ENCODE results near the gene FOXN1. TPM values are rescaled to one million over a fixed set of nuclear protein-coding genes. Genes with fewer than 3 reads are reported as not detected.

FOXN1 gene
- total and polyA plus RNA-seq, 8 donors, result 0.43 to 9.3 (median 2.4) TPM; not detected in 5

- Histone ChIP-seq H3K36me3 (peaks cover 3 to 52% (median 34%) of the 10 kb centered on the region in 4 donors), H3K9me3 (no peaks in the 10 kb centered on the region), H3K27ac (no peak overlapping the region), H3K4me1 (peaks cover 5 to 14% (median 9%) of the 10 kb centered on the region in 4 donors), H3K27me3 (no peaks in the 10 kb centered on the region), H3K4me3 (no peak overlapping the region)
- TF ChIP-seq CTCF (IDR thresholded peaks at IDR 0.05), result no peak
- TF ChIP-seq POLR2AphosphoS5 (IDR thresholded peaks at IDR 0.05), result no peak
- no peak for TF ChIP-seq EP300 (IDR thresholded peaks at IDR 0.05)
- TF ChIP-seq POLR2A (IDR thresholded peaks at IDR 0.05), result no peak
- intact Hi-C loops (cut with DNase I; ENCODE audit: low total_unique reads), result no loop called here
- no peak for DNase-seq
- 96 to 100% (median 99%) methylated on average over 3 of the region's 3 CpGs for WGBS, 5 donors
Measured at GRCh38 chr17:28580959-28581358, 74.8 kb downstream of the FOXN1 start.

GRCh38 chr17:28582513-28582912, 76.4 kb downstream of the FOXN1 start:
- H3K27me3 ChIP-seq, result no peaks in the 10 kb centered on the region
- peaks cover 0 to 2% (median under 1%) of the 10 kb centered on the region in 4 donors for H3K4me1 ChIP-seq
- H3K4me3 ChIP-seq, result no peak overlapping the region
- TF ChIP-seq EP300 (IDR thresholded peaks at IDR 0.05) (no peak), POLR2A (IDR thresholded peaks at IDR 0.05) (no peak), POLR2AphosphoS5 (IDR thresholded peaks at IDR 0.05) (no peak), CTCF (IDR thresholded peaks at IDR 0.05) (no peak)
- DNase-seq, result no peak
- intact Hi-C loops (cut with DNase I; ENCODE audit: low total_unique reads), result no loop called here
- WGBS, 5 donors, result 92 to 99% (median 98%) methylated on average over 2 of the region's 2 CpGs
- H3K9me3 ChIP-seq, result no peaks in the 10 kb centered on the region
- H3K27ac ChIP-seq, result no peak overlapping the region
- peaks cover 3 to 59% (median 36%) of the 10 kb centered on the region in 4 donors for H3K36me3 ChIP-seq

- Histone ChIP-seq H3K4me1 (no peaks in the 10 kb centered on the region), H3K27me3 (no peaks in the 10 kb centered on the region), H3K36me3 (peaks cover 3 to 54% (median 36%) of the 10 kb centered on the region in 4 donors), H3K9me3 (no peaks in the 10 kb centered on the region), H3K27ac (no peak overlapping the region), H3K4me3 (no peak overlapping the region)
- TF ChIP-seq POLR2AphosphoS5 (IDR thresholded peaks at IDR 0.05) (no peak), CTCF (IDR thresholded peaks at IDR 0.05) (no peak), EP300 (IDR thresholded peaks at IDR 0.05) (no peak), POLR2A (IDR thresholded peaks at IDR 0.05) (no peak)
- DNase-seq, result no peak
- WGBS, 5 donors, result 72 to 96% (median 91%) methylated on average over 3 of the region's 3 CpGs
- intact Hi-C loops (cut with DNase I; ENCODE audit: low total_unique reads), result no loop called here
Measured at GRCh38 chr17:28584434-28584833, 78.3 kb downstream of the FOXN1 start.

GRCh38 chr17:28585851-28586250, 79.7 kb downstream of the FOXN1 start:
- TF ChIP-seq CTCF (IDR thresholded peaks at IDR 0.05) (no peak), POLR2A (IDR thresholded peaks at IDR 0.05) (no peak), EP300 (IDR thresholded peaks at IDR 0.05) (no peak), POLR2AphosphoS5 (IDR thresholded peaks at IDR 0.05) (no peak)
- no peaks in the 10 kb centered on the region for H3K4me1 ChIP-seq
- intact Hi-C loops (cut with DNase I; ENCODE audit: low total_unique reads), result no loop called here
- peaks cover 3 to 51% (median 36%) of the 10 kb centered on the region in 4 donors for H3K36me3 ChIP-seq
- H3K27me3 ChIP-seq, result no peaks in the 10 kb centered on the region
- no peak overlapping the region for H3K27ac ChIP-seq
- no peak overlapping the region for H3K4me3 ChIP-seq
- H3K9me3 ChIP-seq, result no peaks in the 10 kb centered on the region
- no peak for DNase-seq
- WGBS, 5 donors, result 85 to 98% (median 95%) methylated on average over 3 of the region's 3 CpGs

Other genes starting within 250 kb of the FOXN1 start
- 10 to 100 TPM in 4 of 5 donors, 1 to 10 TPM in 1; 7.6 to 54.0 (median 21.4) TPM for gene TMEM97, start 187.1 kb upstream of the FOXN1 start, total RNA-seq
- 10 to 100 TPM; 28.1 to 38.2 (median 31.3) TPM for gene TMEM97, start 187.1 kb upstream of the FOXN1 start, polyA plus RNA-seq
- gene IFT20, start 170.9 kb upstream of the FOXN1 start, total RNA-seq, result 10 to 100 TPM; 24.9 to 52.2 (median 47.3) TPM
- 10 to 100 TPM; 75.9 to 95.6 (median 94.9) TPM for gene IFT20, start 170.9 kb upstream of the FOXN1 start, polyA plus RNA-seq
- gene TNFAIP1, start 170.6 kb upstream of the FOXN1 start, total RNA-seq, result 10 to 100 TPM in 3 of 5 donors, 1 to 10 TPM in 2; 1.7 to 50.4 (median 19.3) TPM
- 10 to 100 TPM; 12.7 to 25.4 (median 21.4) TPM for gene TNFAIP1, start 170.6 kb upstream of the FOXN1 start, polyA plus RNA-seq
- 100 to 1,000 TPM in 1 of 5 donors, 10 to 100 TPM in 4; 41.9 to 118 (median 57.6) TPM for gene POLDIP2, start 148.8 kb upstream of the FOXN1 start, total RNA-seq
- 10 to 100 TPM; 44.2 to 69.2 (median 63.8) TPM for gene POLDIP2, start 148.8 kb upstream of the FOXN1 start, polyA plus RNA-seq
- not detected for gene SEBOX, start 141.1 kb upstream of the FOXN1 start, total RNA-seq
- gene SEBOX, start 141.1 kb upstream of the FOXN1 start, polyA plus RNA-seq, result not detected
- gene VTN, start 136.0 kb upstream of the FOXN1 start, total RNA-seq, result 1 to 10 TPM in 1 of 5 donors, under 1 TPM in 1, not detected in 3; 0.72 to 2.9 TPM
- gene VTN, start 136.0 kb upstream of the FOXN1 start, polyA plus RNA-seq, result 1 to 10 TPM in 2 of 3 donors, under 1 TPM in 1; 0.90 to 2.3 (median 1.1) TPM
- 10 to 100 TPM; 11.0 to 58.3 (median 15.2) TPM for gene SARM1, start 134.7 kb upstream of the FOXN1 start, total RNA-seq
- gene SARM1, start 134.7 kb upstream of the FOXN1 start, polyA plus RNA-seq, result 1 to 10 TPM; 4.6 to 6.9 (median 5.2) TPM
- 10 to 100 TPM in 2 of 5 donors, 1 to 10 TPM in 2, under 1 TPM in 1; 0.87 to 31.5 (median 7.5) TPM for gene SLC46A1, start 100.1 kb upstream of the FOXN1 start, total RNA-seq
- 1 to 10 TPM in 2 of 3 donors, under 1 TPM in 1; 0.61 to 2.7 (median 2.5) TPM for gene SLC46A1, start 100.1 kb upstream of the FOXN1 start, polyA plus RNA-seq
- gene SLC13A2, start 32.7 kb upstream of the FOXN1 start, total RNA-seq, result 1 to 10 TPM in 1 of 5 donors, not detected in 4; 3.2 TPM
- gene SLC13A2, start 32.7 kb upstream of the FOXN1 start, polyA plus RNA-seq, result under 1 TPM in 1 of 3 donors, not detected in 2; 0.15 TPM
- gene UNC119, start 46.3 kb downstream of the FOXN1 start, total RNA-seq, result 10 to 100 TPM; 13.6 to 30.9 (median 17.0) TPM
- 10 to 100 TPM; 16.5 to 27.1 (median 19.9) TPM for gene UNC119, start 46.3 kb downstream of the FOXN1 start, polyA plus RNA-seq
- 100 to 1,000 TPM in 1 of 5 donors, 10 to 100 TPM in 4; 14.7 to 105 (median 33.3) TPM for gene PIGS, start 65.2 kb downstream of the FOXN1 start, total RNA-seq
- gene PIGS, start 65.2 kb downstream of the FOXN1 start, polyA plus RNA-seq, result 10 to 100 TPM; 19.2 to 25.7 (median 19.8) TPM
- 10 to 100 TPM in 2 of 5 donors, 1 to 10 TPM in 2, under 1 TPM in 1; 0.89 to 21.1 (median 9.1) TPM for gene ALDOC, start 70.5 kb downstream of the FOXN1 start, total RNA-seq
- 10 to 100 TPM in 2 of 3 donors, 1 to 10 TPM in 1; 8.7 to 54.8 (median 17.1) TPM for gene ALDOC, start 70.5 kb downstream of the FOXN1 start, polyA plus RNA-seq
- gene SPAG5, start 92.7 kb downstream of the FOXN1 start, total RNA-seq, result 10 to 100 TPM in 2 of 5 donors, 1 to 10 TPM in 3; 1.2 to 48.7 (median 9.9) TPM
- gene SPAG5, start 92.7 kb downstream of the FOXN1 start, polyA plus RNA-seq, result 10 to 100 TPM in 1 of 3 donors, 1 to 10 TPM in 2; 4.4 to 16.4 (median 6.6) TPM
- 10 to 100 TPM in 3 of 5 donors, 1 to 10 TPM in 2; 9.3 to 36.2 (median 11.6) TPM for gene RSKR, start 107.8 kb downstream of the FOXN1 start, total RNA-seq
- 1 to 10 TPM in 2 of 3 donors, under 1 TPM in 1; 0.31 to 2.3 (median 1.2) TPM for gene RSKR, start 107.8 kb downstream of the FOXN1 start, polyA plus RNA-seq
- 100 to 1,000 TPM in 4 of 5 donors, 10 to 100 TPM in 1; 62.4 to 221 (median 194) TPM for gene BLTP2, start 138.8 kb downstream of the FOXN1 start, total RNA-seq
- 10 to 100 TPM in 2 of 3 donors, 1 to 10 TPM in 1; 9.9 to 13.3 (median 12.2) TPM for gene BLTP2, start 138.8 kb downstream of the FOXN1 start, polyA plus RNA-seq
- gene SDF2, start 155.6 kb downstream of the FOXN1 start, total RNA-seq, result 10 to 100 TPM; 43.7 to 88.1 (median 49.0) TPM
- gene SDF2, start 155.6 kb downstream of the FOXN1 start, polyA plus RNA-seq, result 10 to 100 TPM; 38.7 to 45.1 (median 40.8) TPM
- 100 to 1,000 TPM in 1 of 5 donors, 10 to 100 TPM in 4; 46.0 to 135 (median 89.2) TPM for gene SUPT6H, start 155.9 kb downstream of the FOXN1 start, total RNA-seq
- 10 to 100 TPM; 16.9 to 19.1 (median 17.7) TPM for gene SUPT6H, start 155.9 kb downstream of the FOXN1 start, polyA plus RNA-seq
- 1 to 10 TPM in 1 of 5 donors, under 1 TPM in 2, not detected in 2; 0.14 to 5.3 (median 0.92) TPM for gene PROCA1, start 205.5 kb downstream of the FOXN1 start, total RNA-seq
- 1 to 10 TPM; 2.3 to 5.8 (median 2.6) TPM for gene PROCA1, start 205.5 kb downstream of the FOXN1 start, polyA plus RNA-seq
- 100 to 1,000 TPM in 1 of 5 donors, 10 to 100 TPM in 4; 35.6 to 101 (median 95.5) TPM for gene RAB34, start 211.5 kb downstream of the FOXN1 start, total RNA-seq
- 10 to 100 TPM; 53.1 to 80.1 (median 70.6) TPM for gene RAB34, start 211.5 kb downstream of the FOXN1 start, polyA plus RNA-seq
- 1,000 to 10,000 TPM in 1 of 5 donors, 100 to 1,000 TPM in 4; 221 to 1,205 (median 504) TPM for gene RPL23A, start 213.6 kb downstream of the FOXN1 start, total RNA-seq
- gene RPL23A, start 213.6 kb downstream of the FOXN1 start, polyA plus RNA-seq, result 1,000 to 10,000 TPM; 1,260 to 1,750 (median 1,417) TPM
- gene TLCD1, start 219.9 kb downstream of the FOXN1 start, total RNA-seq, result 10 to 100 TPM in 2 of 5 donors, 1 to 10 TPM in 1, not detected in 2; 2.6 to 21.0 (median 11.7) TPM
- gene TLCD1, start 219.9 kb downstream of the FOXN1 start, polyA plus RNA-seq, result 10 to 100 TPM in 1 of 3 donors, 1 to 10 TPM in 2; 6.3 to 13.0 (median 8.2) TPM
- gene NEK8, start 222.4 kb downstream of the FOXN1 start, total RNA-seq, result 10 to 100 TPM in 1 of 5 donors, 1 to 10 TPM in 3, not detected in 1; 2.8 to 17.8 (median 7.5) TPM
- 1 to 10 TPM; 2.8 to 3.4 (median 3.1) TPM for gene NEK8, start 222.4 kb downstream of the FOXN1 start, polyA plus RNA-seq
- 100 to 1,000 TPM in 3 of 5 donors, 10 to 100 TPM in 2; 29.0 to 383 (median 151) TPM for gene TRAF4, start 237.7 kb downstream of the FOXN1 start, total RNA-seq
- 10 to 100 TPM; 33.3 to 38.2 (median 34.4) TPM for gene TRAF4, start 237.7 kb downstream of the FOXN1 start, polyA plus RNA-seq

Measured in stomach (tissue), 9 donors.